COLO668 (cell line): ENCODE measurements around the gene MAPKBP1.
"Not testable (repeated sequence)": the region's sequence is repeated elsewhere in the genome, so short reads cannot be mapped to it uniquely, and the experiment has no call there.

Experiments
- DNase-seq: peaks from one replicate; lab custom pipeline; 2025; ENCODE audit not compliant: unreplicated experiment; lab: John Stamatoyannopoulos, UW

Gene MAPKBP1

GRCh38 chr15:41774062-41774881 is at the start of gene MAPKBP1:
TSS of gene MAPKBP1 (plus strand) at chr15:41774484. CDS start at chr15:41775276, 792 bp downstream.
- DNase-seq, result peak; percentile 97

- no peak for DNase-seq
Observed at GRCh38 chr15:41727143-41727542, 47.1 kb upstream of the MAPKBP1 start.

DNA sequence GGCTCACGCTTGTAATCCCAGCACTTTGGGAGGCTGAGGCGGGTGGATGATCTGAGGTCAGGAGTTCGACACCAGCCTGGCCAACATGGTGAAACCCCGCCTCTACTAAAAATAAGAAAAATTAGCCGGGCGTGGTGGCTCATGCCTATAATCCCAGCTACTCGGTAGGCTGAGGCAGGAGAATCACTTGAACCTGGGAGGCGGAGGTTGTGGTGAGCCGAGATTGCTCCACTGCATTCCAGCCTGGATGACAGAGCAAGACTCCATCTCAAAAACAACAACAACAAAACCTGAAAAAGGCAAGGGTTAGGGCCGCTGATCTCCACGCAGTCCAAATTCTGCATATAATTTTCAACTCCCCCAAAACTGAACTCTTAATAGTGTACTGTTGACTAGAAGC is 46.2 kb upstream of the MAPKBP1 start:
- not testable (repeated sequence) for DNase-seq

GRCh38 chr15:41730543-41730942 is 43.7 kb upstream of the MAPKBP1 start:
- DNase-seq, result no peak

DNA sequence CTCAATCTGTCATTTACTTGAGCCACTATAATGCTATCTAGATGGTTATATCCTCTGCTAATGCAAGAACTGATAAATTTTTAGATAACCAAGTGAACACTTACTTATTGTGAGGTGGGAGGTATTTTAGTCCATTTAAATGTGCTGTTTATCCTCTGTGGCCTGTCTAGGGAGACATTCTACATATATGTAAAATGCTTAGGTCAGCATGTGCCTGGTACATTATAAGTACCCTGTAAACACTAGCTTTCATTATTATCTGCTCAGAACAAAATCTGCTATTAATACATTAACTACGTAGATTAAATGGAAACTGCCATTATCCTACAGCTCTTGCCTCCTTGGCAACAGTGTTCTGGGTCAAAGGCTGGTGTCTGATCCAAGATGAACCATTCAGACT is 41.8 kb upstream of the MAPKBP1 start:
- DNase-seq, result no peak

- no peak for DNase-seq
Observed at GRCh38 chr15:41734079-41734478, 40.2 kb upstream of the MAPKBP1 start.

DNA sequence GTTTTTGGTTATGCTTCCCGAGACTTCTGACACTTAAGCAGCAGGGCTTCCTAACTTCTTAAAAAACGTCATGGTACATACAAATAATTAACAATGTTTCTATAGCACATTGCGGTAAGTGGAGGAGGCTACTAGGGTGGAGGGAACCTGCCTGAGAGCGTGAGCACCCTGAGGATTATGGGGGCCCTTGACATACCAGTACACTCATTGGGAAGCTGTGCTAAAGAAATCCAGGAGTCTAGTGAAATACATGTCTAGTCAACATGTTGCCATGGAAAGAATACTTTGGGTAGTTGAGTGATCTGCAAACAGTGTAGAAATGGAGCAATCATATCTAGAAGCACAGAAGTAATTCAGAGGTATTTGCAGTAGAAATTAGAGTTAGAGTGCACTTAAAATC is 39.2 kb upstream of the MAPKBP1 start:
- DNase-seq, result no peak

DNA sequence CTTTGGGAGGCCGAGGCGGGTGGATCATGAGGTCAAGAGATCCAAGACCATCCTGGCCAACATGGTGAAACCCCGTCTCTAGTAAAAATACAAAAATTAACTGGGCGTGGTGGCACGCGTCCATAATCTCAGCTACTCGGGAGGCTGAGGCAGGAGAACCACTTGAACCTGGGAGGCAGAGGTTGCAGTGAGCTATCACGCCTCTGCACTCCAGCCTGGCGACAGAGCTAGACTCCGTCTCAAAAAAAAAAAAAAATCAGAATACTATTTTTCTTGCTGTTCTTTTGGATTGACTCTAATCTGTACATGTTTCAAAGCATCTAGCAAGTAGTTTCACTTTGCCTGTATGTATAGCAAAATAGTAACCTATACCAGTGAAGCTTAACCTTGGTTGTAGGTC is 38.8 kb upstream of the MAPKBP1 start:
- DNase-seq, result not testable (repeated sequence)

GRCh38 chr15:41746802-41747201 is 27.5 kb upstream of the MAPKBP1 start:
- DNase-seq, result no peak

DNA sequence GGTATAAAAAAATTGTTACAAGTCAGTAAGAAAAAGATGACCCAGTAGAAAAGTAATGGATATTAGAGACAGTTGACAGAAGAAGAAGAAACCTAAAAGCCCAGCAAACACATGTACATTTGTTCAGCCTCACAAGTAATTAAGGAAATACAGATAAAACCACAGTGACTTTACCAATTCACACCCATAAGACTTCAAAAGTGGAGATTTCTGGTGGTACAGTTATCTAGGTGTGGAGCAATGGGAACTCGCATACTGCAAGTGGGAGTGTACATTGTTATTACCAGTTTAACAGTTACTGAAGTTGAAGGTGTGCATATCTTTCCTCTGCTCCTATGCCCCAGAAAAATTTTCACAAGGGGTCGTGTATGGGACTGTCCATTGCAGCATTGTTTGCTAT is 18.1 kb upstream of the MAPKBP1 start:
- DNase-seq, result no peak

DNA sequence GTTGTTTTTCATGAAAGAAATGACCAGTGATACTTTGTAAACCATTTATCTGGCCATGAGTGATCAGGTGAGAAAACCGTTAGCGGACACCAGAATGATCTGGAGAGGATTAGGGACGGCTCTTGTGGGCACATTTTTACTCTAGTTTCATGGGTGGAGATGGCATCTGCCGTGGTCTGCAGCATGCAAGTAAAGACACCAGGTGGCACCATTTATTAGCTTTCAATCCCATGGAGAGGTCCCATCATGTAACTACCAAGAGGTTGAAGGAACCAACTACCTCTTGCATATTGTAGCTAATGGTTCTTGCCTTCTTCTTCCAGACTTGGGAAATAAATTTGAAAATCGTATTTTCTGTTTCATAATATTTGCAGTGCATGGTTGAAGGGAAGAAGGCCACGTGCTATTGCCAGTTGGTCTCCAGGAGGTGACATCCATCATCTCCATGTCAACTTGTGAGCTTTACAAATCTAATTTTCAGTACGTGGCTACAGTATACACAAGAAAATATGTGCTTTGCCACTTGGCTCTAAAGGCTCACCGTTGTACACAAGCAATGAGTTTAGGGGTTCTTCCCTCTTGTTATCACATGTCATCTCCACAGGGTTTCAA is 1.5 kb upstream of the MAPKBP1 start:
- peak; percentile 27 for DNase-seq

- no peak for DNase-seq
Observed at GRCh38 chr15:41773332-41773728, 954 bp upstream of the MAPKBP1 start.

GRCh38 chr15:41773729-41774061 is 589 bp upstream of the MAPKBP1 start:
- no peak for DNase-seq

- no peak for DNase-seq
Observed at GRCh38 chr15:41774882-41775417, 666 bp downstream of the MAPKBP1 start.

GRCh38 chr15:41775651-41776050 is 1.4 kb downstream of the MAPKBP1 start:
- no peak for DNase-seq

GRCh38 chr15:41777421-41777973 is 3.2 kb downstream of the MAPKBP1 start:
- DNase-seq, result no peak

GRCh38 chr15:41778521-41778920 is 4.2 kb downstream of the MAPKBP1 start:
- DNase-seq, result no peak

DNA sequence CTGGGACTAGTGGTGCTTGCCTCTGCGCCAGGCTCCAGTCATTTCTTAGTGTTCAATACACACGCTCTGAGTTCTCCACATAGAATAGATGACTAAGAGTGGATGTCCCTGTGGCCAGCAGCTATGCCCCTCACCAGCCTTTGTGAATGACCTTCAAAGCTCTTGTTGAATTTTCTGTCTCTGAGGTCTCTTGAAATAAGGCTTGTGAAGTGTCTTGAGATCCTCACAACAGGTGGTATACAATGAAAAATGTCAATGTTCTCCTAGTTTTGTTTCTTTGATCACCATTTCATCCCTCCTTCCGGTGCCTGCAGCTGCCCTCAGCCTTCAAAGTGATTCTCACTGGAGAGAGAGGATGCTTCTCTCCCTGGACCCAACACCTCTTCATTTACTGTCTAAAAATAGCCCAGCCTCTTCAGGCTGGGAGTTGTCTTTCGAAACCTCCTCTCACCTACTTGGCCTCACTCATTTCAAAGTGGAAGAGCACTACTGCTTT is 5.4 kb downstream of the MAPKBP1 start:
- DNase-seq, result no peak

- no peak for DNase-seq
Observed at GRCh38 chr15:41780266-41780665, 6.0 kb downstream of the MAPKBP1 start.

- no peak for DNase-seq
Observed at GRCh38 chr15:41780727-41781126, 6.4 kb downstream of the MAPKBP1 start.

DNA sequence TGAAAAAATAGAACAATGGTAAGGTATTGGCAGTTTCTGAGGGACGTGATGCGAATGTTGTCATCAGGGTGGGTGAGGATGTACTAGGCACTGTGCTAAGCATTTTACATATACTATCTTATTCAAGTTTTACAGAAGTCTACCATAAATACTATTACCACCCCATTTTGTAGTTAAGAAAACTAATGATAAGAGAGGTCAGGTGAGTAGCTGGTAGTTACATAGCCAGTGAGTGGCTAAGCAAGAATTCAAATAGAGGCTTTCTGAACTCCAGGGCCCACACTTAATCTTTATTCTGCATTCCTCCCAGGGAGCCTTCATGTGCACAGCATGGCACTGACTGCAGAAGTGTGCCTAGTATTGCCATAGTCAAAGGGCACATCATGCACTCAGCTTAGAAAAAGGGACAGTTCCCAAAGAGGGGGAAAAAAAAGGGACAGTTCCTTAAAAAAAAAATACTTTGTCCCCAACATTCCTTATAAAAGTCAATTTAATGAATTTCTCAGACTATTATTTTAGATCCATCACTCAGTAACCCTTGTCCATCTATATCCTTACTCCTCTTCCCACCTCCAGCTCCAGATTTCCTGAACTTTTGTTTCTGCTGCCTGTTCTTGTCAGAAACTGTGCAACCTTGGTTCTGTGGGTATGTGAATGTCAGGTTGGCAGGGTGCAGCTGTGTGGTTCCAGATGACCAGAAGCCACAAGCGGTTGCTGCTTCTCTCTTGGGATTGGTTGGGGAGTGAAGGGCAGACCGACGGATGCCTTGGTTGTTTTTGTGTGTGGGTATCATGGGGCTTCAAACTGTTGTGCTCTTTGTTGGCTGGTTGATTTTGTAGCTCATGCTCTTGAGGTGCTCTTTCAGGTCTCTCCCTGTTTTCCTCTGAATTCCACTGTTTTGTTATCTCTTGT is 8.3 kb downstream of the MAPKBP1 start:
- DNase-seq, result no peak
